ENCODE data around the gene CHST11. TPM values are rescaled to one million over a fixed set of nuclear protein-coding genes. Genes with fewer than 3 reads are reported as not detected.

The CHST11 gene
- total RNA-seq, 1 donor from 2014 or later: 7.7 TPM

GRCh38 chr12:104737791-104738301, 281.1 kb downstream of the CHST11 start:
- Mint-ChIP-seq H3K4me3 (peak overlapping the region; percentile 6), H3K9me3 (no peaks in the 10 kb centered on the region), H3K4me1 (peaks cover 53% of the 10 kb centered on the region), H3K27me3 (ENCODE audit: insufficient read depth, low read depth) (peaks cover 11% of the 10 kb centered on the region), H3K27ac (peak overlapping the region; percentile 79), H3K36me3 (no peaks in the 10 kb centered on the region)
- Histone ChIP-seq H3K9me3 (ENCODE audit: low read depth) (no peaks in the 10 kb centered on the region), H2AFZ (replicated peaks) (no peak overlapping the region), H3K36me3 (no peaks in the 10 kb centered on the region), H3K4me3 (no peak overlapping the region), H4K20me1 (ENCODE audit: low read depth) (peaks cover 21% of the 10 kb centered on the region), H3F3A (ENCODE audit: low read depth) (peaks cover 8% of the 10 kb centered on the region), H3K27ac (no peak overlapping the region), H3K79me2 (ENCODE audit: low read depth) (no peaks in the 10 kb centered on the region), H3K27me3 (no peaks in the 10 kb centered on the region), H3K9ac (no peak overlapping the region), H3K4me1 (peaks cover 26% of the 10 kb centered on the region), H3K4me2 (peak overlapping the region; percentile 28)
- TF ChIP-seq EZH2phosphoT487 (IDR thresholded peaks at IDR 0.05): no peak
- TF ChIP-seq CTCF (IDR thresholded peaks at IDR 0.05): no peak
- no peak for TF ChIP-seq EZH2 (IDR thresholded peaks at IDR 0.05)
- DNase-seq (ENCODE audit: low spot score): peak; percentile 65

GRCh38 chr12:104738331-104738730, 281.6 kb downstream of the CHST11 start:
- H3K4me3 Mint-ChIP-seq: peak overlapping the region; percentile 6
- Histone ChIP-seq H3K27ac (no peak overlapping the region), H4K20me1 (ENCODE audit: low read depth) (peaks cover 21% of the 10 kb centered on the region), H3K36me3 (no peaks in the 10 kb centered on the region), H3K4me1 (peaks cover 31% of the 10 kb centered on the region), H3F3A (ENCODE audit: low read depth) (peaks cover 8% of the 10 kb centered on the region), H3K9me3 (ENCODE audit: low read depth) (no peaks in the 10 kb centered on the region), H3K79me2 (ENCODE audit: low read depth) (no peaks in the 10 kb centered on the region), H2AFZ (replicated peaks) (no peak overlapping the region), H3K4me2 (peak overlapping the region; percentile 28), H3K4me3 (no peak overlapping the region), H3K27me3 (no peaks in the 10 kb centered on the region), H3K9ac (no peak overlapping the region)
- H3K27ac Mint-ChIP-seq: peak overlapping the region; percentile 79
- TF ChIP-seq EZH2phosphoT487 (IDR thresholded peaks at IDR 0.05): no peak
- TF ChIP-seq EZH2 (IDR thresholded peaks at IDR 0.05): no peak
- TF ChIP-seq CTCF (IDR thresholded peaks at IDR 0.05): no peak
- H3K27me3 Mint-ChIP-seq (ENCODE audit: insufficient read depth, low read depth): peaks cover 11% of the 10 kb centered on the region
- no peaks in the 10 kb centered on the region for H3K36me3 Mint-ChIP-seq
- no peak for DNase-seq (ENCODE audit: low spot score)
- no peaks in the 10 kb centered on the region for H3K9me3 Mint-ChIP-seq
- peaks cover 57% of the 10 kb centered on the region for H3K4me1 Mint-ChIP-seq

- Histone ChIP-seq H3K9me3 (ENCODE audit: low read depth) (no peaks in the 10 kb centered on the region), H3K9ac (no peak overlapping the region), H3F3A (ENCODE audit: low read depth) (peaks cover 8% of the 10 kb centered on the region), H3K36me3 (no peaks in the 10 kb centered on the region), H2AFZ (replicated peaks) (no peak overlapping the region), H4K20me1 (ENCODE audit: low read depth) (peaks cover 21% of the 10 kb centered on the region), H3K4me1 (peaks cover 31% of the 10 kb centered on the region), H3K4me3 (no peak overlapping the region), H3K4me2 (no peak overlapping the region), H3K27ac (no peak overlapping the region), H3K27me3 (no peaks in the 10 kb centered on the region), H3K79me2 (ENCODE audit: low read depth) (no peaks in the 10 kb centered on the region)
- H3K4me1 Mint-ChIP-seq: peaks cover 60% of the 10 kb centered on the region
- no peak overlapping the region for H3K4me3 Mint-ChIP-seq
- H3K27ac Mint-ChIP-seq: no peak overlapping the region
- H3K27me3 Mint-ChIP-seq (ENCODE audit: insufficient read depth, low read depth): peaks cover 9% of the 10 kb centered on the region
- TF ChIP-seq CTCF (IDR thresholded peaks at IDR 0.05) (no peak), EZH2 (IDR thresholded peaks at IDR 0.05) (no peak), EZH2phosphoT487 (IDR thresholded peaks at IDR 0.05) (no peak)
- H3K9me3 Mint-ChIP-seq: peaks cover 3% of the 10 kb centered on the region
- H3K36me3 Mint-ChIP-seq: peaks cover 2% of the 10 kb centered on the region
- DNase-seq (ENCODE audit: low spot score): no peak
Observed at GRCh38 chr12:104738776-104739642, 282.3 kb downstream of the CHST11 start.

Measured in neural progenitor cell (in vitro differentiated cells).